ENCODE measurements around the gene THEM5.
"Not testable (repeated sequence)": the region's sequence is repeated elsewhere in the genome, so short reads cannot be mapped to it uniquely, and the experiment has no call there.

THEM5 gene

DNA sequence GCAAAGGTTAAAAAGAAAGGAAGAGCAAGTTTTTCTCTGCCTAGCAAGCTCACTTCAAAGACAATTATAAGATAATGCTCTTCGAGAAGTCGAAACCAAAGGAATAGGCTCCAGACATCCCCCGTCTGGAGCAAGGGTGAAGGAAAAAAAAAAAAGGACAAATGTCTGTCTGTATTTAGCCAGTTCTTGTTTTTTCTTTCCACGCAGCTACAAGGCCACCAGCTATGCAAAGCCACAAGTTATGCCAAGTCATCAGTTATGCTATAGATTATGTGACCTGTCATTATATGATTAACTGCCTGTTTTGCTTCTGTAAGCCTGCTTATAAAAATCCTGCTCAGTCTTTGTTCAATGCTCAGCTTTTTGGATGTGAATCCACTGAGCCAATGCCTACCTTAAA is 2.4 kb upstream of the THEM5 start:
- no peak overlapping the region for H3K4me3 ChIP-seq (ENCODE audit: low read depth, low read length)
- no peak for DNase-seq (ENCODE audit: low read depth)
- TF ChIP-seq, protein P1, sequence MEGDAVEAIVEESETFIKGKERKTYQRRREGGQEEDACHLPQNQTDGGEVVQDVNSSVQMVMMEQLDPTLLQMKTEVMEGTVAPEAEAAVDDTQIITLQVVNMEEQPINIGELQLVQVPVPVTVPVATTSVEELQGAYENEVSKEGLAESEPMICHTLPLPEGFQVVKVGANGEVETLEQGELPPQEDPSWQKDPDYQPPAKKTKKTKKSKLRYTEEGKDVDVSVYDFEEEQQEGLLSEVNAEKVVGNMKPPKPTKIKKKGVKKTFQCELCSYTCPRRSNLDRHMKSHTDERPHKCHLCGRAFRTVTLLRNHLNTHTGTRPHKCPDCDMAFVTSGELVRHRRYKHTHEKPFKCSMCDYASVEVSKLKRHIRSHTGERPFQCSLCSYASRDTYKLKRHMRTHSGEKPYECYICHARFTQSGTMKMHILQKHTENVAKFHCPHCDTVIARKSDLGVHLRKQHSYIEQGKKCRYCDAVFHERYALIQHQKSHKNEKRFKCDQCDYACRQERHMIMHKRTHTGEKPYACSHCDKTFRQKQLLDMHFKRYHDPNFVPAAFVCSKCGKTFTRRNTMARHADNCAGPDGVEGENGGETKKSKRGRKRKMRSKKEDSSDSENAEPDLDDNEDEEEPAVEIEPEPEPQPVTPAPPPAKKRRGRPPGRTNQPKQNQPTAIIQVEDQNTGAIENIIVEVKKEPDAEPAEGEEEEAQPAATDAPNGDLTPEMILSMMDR (IDR thresholded peaks at IDR 0.05; ENCODE audit: insufficient read depth, low read depth, low read length, missing control alignments), result no peak

DNA sequence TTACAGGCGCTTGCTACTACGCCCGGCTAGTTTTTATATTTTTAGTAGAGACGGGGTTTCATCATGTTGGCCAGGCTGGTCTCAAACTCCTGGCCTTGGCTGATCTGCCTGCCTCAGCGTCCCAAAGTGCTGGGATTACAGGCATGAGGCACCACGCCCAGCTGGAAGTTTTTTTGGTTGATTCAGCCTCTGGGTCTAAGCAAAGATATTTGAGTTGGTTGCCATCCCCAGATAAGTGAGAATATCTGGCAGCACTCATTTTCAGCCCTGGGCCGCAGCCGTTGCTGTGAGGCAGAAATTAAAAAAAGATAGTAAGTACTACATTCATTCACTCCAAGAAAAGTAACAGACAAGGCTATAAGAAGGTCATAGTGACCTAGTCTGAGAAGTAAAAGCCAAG is 2.0 kb upstream of the THEM5 start:
- not testable (repeated sequence) for H3K4me3 ChIP-seq (ENCODE audit: low read depth, low read length); DNase-seq (ENCODE audit: low read depth)

DNA sequence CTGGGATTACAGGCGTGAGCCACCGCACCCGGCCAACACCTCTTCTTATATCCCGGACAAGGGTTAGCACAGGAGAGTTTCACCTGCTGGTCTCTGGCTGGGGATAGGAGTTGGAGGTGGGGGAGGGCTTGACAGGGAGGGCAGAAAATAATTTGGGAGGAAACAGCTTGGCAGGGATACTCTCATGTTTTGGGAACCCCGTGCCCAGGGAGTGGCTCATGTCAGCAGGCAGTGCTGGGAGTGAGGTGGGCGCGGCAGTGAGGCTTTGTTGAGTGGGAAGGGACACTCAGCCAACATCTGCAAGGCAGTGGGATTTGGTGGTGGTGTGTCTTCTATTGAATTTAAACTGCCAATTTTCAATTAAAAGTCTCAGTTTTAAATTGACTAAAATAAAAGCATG is 1.1 kb upstream of the THEM5 start:
- no peak overlapping the region for H3K4me3 ChIP-seq (ENCODE audit: low read depth, low read length)
- TF ChIP-seq, protein P1 (IDR thresholded peaks at IDR 0.05; ENCODE audit: insufficient read depth, low read depth, low read length, missing control alignments), result no peak
- DNase-seq (ENCODE audit: low read depth), result no peak

DNA sequence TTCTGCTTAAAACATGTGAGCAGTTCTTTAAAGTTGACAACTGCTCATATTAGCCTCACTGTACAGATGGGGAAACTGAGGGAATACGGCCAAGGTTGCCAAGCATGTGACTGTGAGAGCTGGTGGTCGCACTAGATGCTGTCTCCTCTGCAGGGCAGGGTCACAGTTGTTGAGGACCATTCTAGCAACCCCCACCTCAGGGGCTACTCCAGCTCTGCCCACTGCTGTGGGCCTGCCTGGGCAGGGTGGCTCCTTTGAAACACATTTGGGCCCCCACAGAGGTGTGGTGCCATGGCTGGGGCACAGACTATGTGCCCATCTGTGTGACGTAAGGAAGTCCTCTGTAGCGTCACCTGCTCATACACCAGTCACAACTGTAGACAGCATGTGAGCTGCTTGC is 779 bp downstream of the THEM5 start:
- TF ChIP-seq, protein P1 (IDR thresholded peaks at IDR 0.05; ENCODE audit: insufficient read depth, low read depth, low read length, missing control alignments), result no peak
- no peak overlapping the region for H3K4me3 ChIP-seq (ENCODE audit: low read depth, low read length)
- DNase-seq (ENCODE audit: low read depth), result no peak

DNA sequence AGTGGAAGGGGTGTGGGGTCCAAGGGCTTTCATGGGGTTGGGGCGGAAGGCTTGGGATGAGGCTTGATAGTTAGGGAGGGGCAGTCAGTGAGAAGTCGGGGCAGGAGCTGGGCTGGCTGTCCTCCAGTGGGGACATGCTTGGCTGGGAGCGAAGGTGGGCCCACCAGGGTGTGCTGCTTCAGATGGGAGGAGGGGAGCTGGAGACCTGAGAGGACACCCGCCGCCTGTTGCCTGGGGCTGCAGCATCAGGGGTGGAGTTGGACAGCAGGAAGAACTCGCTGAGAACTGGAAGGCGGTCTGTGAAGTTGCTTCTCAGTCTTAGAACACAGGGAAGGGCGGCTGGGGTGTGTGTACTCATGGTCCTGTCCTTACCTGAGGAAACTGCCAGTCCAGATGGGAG is 1.6 kb downstream of the THEM5 start:
- H3K4me3 ChIP-seq (ENCODE audit: low read depth, low read length), result no peak overlapping the region
- TF ChIP-seq, protein P1 (IDR thresholded peaks at IDR 0.05; ENCODE audit: insufficient read depth, low read depth, low read length, missing control alignments), result no peak
- no peak for DNase-seq (ENCODE audit: low read depth)

DNA sequence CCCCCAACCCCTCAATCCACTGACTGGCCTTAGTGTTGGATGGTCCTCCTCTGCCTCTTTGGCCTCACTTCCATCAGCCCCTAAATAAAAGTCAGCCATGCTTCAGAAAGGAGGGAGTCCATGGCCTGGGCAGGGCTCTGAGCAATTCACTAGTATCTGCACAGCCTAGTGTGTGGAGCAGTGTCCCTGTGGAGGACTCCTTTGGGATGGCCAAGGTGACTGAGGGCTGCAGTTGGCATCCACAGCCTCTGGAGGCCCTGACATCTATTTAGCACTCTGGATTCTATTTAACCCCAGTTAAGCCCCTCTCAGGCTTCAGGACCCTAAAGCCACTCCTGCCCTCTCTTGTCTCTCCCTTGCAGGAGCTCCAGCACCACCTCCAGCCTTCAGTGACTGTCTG is 3.6 kb downstream of the THEM5 start:
- no peak for DNase-seq (ENCODE audit: low read depth)
- TF ChIP-seq, protein P1 (IDR thresholded peaks at IDR 0.05; ENCODE audit: insufficient read depth, low read depth, low read length, missing control alignments), result no peak
- H3K4me3 ChIP-seq (ENCODE audit: low read depth, low read length), result no peak overlapping the region

DNA sequence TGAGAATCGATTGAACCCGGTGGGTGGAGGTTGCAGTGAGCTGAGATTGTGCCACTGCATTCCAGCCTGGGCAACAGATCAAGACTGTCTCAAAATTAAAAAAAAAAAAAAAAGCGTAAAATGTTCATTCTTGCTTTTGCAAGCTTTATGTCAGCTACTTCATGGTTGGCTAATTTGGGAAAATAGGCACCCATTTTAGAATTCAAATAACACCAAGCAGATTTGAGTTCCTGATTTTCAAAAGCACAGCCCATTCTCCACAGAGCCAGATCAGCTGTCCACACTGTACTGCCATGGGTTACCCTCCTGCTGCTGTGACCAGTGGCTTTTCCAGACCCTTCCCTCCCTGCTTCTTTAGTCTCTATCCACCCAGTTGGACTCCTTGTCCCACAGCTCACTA is 4.4 kb downstream of the THEM5 start:
- no peak for DNase-seq (ENCODE audit: low read depth)
- TF ChIP-seq, protein P1 (IDR thresholded peaks at IDR 0.05; ENCODE audit: insufficient read depth, low read depth, low read length, missing control alignments), result no peak
- no peak overlapping the region for H3K4me3 ChIP-seq (ENCODE audit: low read depth, low read length)
